Thyroid gland (tissue), 4 donors: ENCODE measurements around the gene RNF151. TPM values are rescaled to one million over a fixed set of nuclear protein-coding genes. Genes with fewer than 3 reads are reported as not detected.

Experiments used
- DNase-seq, 2 donors: peaks; one replicate each; pipeline ENCODE4 v3.0.0-alpha.2; 2019
- H3K27ac ChIP-seq, 3 donors: fragments of 200-600 bp; sonication (generic); 1 replicate in 2 of 3; 2 replicates in 1 of 3; pipeline ENCODE4 v1.5.1; 2016 to 2019; ENCODE audit warnings: mild to moderate bottlenecking in 1 of 3, moderate library complexity in 1 of 3
- H3K27me3 ChIP-seq: fragments of 200-600 bp; sonication (generic); one replicate; pipeline ENCODE4 v1.5.1; 2019
- H3K36me3 ChIP-seq, 2 donors: fragments of 200-600 bp; sonication (generic); one replicate each; pipeline ENCODE4 v1.5.1; 2016 to 2019
- H3K4me1 ChIP-seq, 2 donors: fragments of 200-600 bp; sonication (generic); one replicate each; pipeline ENCODE4 v1.5.1; 2017 to 2019
- H3K4me3 ChIP-seq, 3 donors: fragments of 200-600 bp; sonication (generic); replicated peaks in 1 of 3; 1 replicate in 2 of 3; 2 replicates in 1 of 3; pipeline ENCODE4 v1.5.1; 2016; ENCODE audit warnings: mild to moderate bottlenecking in 1 of 3
- H3K9me3 ChIP-seq: fragments of 200-600 bp; sonication (generic); one replicate; pipeline ENCODE4 v1.5.1; 2017
- POLR2A ChIP-seq, 2 donors: fragments of 450-650 bp; IDR thresholded peaks; one replicate each; pipeline ENCODE4 v1.6.1; 2017; ENCODE audit warnings: antibody characterized with exemption in 2 of 2, mild to moderate bottlenecking in 2 of 2, moderate library complexity in 1 of 2
- WGBS, 2 donors: methylation state at CpG; one replicate each; pipeline ENCODE4 v1.1.5; 2017; 5-methylcytosine and 5-hydroxymethylcytosine counted together
- intact Hi-C: fragments of 100-400 bp; cut with DNase I; formaldehyde crosslinking; loops from one replicate; pipeline ENCODE4 v1.15.1; 2023
- total RNA-seq, 4 donors: library from RNA; depleted of rRNA; stranded (reverse); fragments of >200 nt; gene quantifications; one replicate each; pipeline ENCODE4 v1.2.3, GENCODE V29; 2016
- TF ChIP-seq, protein P1 (sequence below), 6 experiments: fragments of 200-600 bp in 3 of 6; fragments of 450-650 bp in 3 of 6; sonication (generic) in 3 of 6; IDR thresholded peaks; one replicate each; pipeline ENCODE4 v1.5.1; 2016 to 2019; ENCODE audit warnings: antibody characterized with exemption in 6 of 6, mild to moderate bottlenecking in 2 of 6, inconsistent platforms in 1 of 6, moderate library complexity in 1 of 6

The RNF151 gene
- total RNA-seq, 4 donors from 2014 or later, result not detected

- intact Hi-C loops, result no loop called here
- 90 to 93% methylated on average over 20 to 25 of the region's 28 CpGs for whole genome bisulfite sequencing, 2 donors
- peaks cover 7 to 15% of the 10 kb centered on the region in 2 donors for H3K4me1 ChIP-seq
These were observed 33.3 kb downstream of the RNF151 start for GRCh38 chr16:1999866-2000514.

GRCh38 chr16:2001035-2001434, 34.4 kb downstream of the RNF151 start:
- Histone ChIP-seq H3K9me3 (no peaks in the 10 kb centered on the region), H3K27ac (no peak overlapping the region), H3K4me1 (peaks cover 7 to 18% of the 10 kb centered on the region in 2 donors), H3K27me3 (no peaks in the 10 kb centered on the region), H3K4me3 (no peak overlapping the region), H3K36me3 (peaks cover 51 to 54% of the 10 kb centered on the region in 2 donors)
- WGBS, 2 donors, result 93 to 95% methylated on average over 7 to 19 of the region's 19 CpGs
- intact Hi-C loops, result no loop called here
- TF ChIP-seq POLR2A (IDR thresholded peaks at IDR 0.05), result no peak
- TF ChIP-seq, protein P1, sequence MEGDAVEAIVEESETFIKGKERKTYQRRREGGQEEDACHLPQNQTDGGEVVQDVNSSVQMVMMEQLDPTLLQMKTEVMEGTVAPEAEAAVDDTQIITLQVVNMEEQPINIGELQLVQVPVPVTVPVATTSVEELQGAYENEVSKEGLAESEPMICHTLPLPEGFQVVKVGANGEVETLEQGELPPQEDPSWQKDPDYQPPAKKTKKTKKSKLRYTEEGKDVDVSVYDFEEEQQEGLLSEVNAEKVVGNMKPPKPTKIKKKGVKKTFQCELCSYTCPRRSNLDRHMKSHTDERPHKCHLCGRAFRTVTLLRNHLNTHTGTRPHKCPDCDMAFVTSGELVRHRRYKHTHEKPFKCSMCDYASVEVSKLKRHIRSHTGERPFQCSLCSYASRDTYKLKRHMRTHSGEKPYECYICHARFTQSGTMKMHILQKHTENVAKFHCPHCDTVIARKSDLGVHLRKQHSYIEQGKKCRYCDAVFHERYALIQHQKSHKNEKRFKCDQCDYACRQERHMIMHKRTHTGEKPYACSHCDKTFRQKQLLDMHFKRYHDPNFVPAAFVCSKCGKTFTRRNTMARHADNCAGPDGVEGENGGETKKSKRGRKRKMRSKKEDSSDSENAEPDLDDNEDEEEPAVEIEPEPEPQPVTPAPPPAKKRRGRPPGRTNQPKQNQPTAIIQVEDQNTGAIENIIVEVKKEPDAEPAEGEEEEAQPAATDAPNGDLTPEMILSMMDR (IDR thresholded peaks at IDR 0.05), result no peak
- no peak for DNase-seq

More at GRCh38 chr16:1999866-2000514, 33.3 kb downstream of the RNF151 start:
- no peak for DNase-seq
- Histone ChIP-seq H3K27me3 (no peaks in the 10 kb centered on the region), H3K9me3 (no peaks in the 10 kb centered on the region), H3K36me3 (peaks cover 51 to 54% of the 10 kb centered on the region in 2 donors), H3K27ac (no peak overlapping the region), H3K4me3 (no peak overlapping the region)
- TF ChIP-seq POLR2A (IDR thresholded peaks at IDR 0.05), result no peak
- TF ChIP-seq, protein P1 (IDR thresholded peaks at IDR 0.05), result no peak

- Histone ChIP-seq H3K27ac (no peak overlapping the region), H3K27me3 (no peaks in the 10 kb centered on the region), H3K9me3 (no peaks in the 10 kb centered on the region), H3K4me1 (peaks cover 7 to 19% of the 10 kb centered on the region in 2 donors), H3K36me3 (peaks cover 51 to 54% of the 10 kb centered on the region in 2 donors), H3K4me3 (no peak overlapping the region)
- no peak for DNase-seq
- 95% methylated on average over 9 to 25 of the region's 53 CpGs for WGBS, 2 donors
- TF ChIP-seq, protein P1 (IDR thresholded peaks at IDR 0.05), result no peak
- TF ChIP-seq POLR2A (IDR thresholded peaks at IDR 0.05), result no peak
- intact Hi-C loops, result no loop called here
These were observed 35.0 kb downstream of the RNF151 start for GRCh38 chr16:2001456-2002355.

- Histone ChIP-seq H3K9me3 (no peaks in the 10 kb centered on the region), H3K4me3 (no peak overlapping the region), H3K27me3 (no peaks in the 10 kb centered on the region), H3K27ac (no peak overlapping the region), H3K36me3 (peaks cover 51 to 54% of the 10 kb centered on the region in 2 donors), H3K4me1 (peaks cover 8 to 29% of the 10 kb centered on the region in 2 donors)
- 93 to 98% methylated on average over 9 to 29 of the region's 47 CpGs for WGBS, 2 donors
- intact Hi-C loops, result no loop called here
- TF ChIP-seq, protein P1 (IDR thresholded peaks at IDR 0.05), result no peak
- no peak for TF ChIP-seq POLR2A (IDR thresholded peaks at IDR 0.05)
- no peak for DNase-seq
These were observed 36.0 kb downstream of the RNF151 start for GRCh38 chr16:2002406-2003230.
